PC-3 (cell line): ENCODE measurements around the gene OR13A1. TPM values are rescaled to one million over a fixed set of nuclear protein-coding genes. Genes with fewer than 3 reads are reported as not detected.
"Not testable (repeated sequence)": the region's sequence is repeated elsewhere in the genome, so short reads cannot be mapped to it uniquely, and the experiment has no call there.

Experiments
- ATAC-seq: fragments of 200-7000 bp; cut with Tn5 transposase; 2 replicates; pipeline ENCODE4 v1.9.1; 2020; ENCODE audit warnings: mild to moderate bottlenecking, moderate library complexity
- BruUV-seq: library from RNA; stranded (reverse); fragments of 400-500 nt; replicated peaks from 2 replicates; lab custom pipeline; 2021; lab: Mats Ljungman, UMichigan
- CTCF ChIA-PET: fragments of 300-600 bp; sonication (Branson Sonifier 250); formaldehyde crosslinking; loops from one replicate; lab custom pipeline; 2022; ENCODE audit warnings: antibody characterized with exemption; lab: Charles Lee
- POLR2A ChIA-PET: fragments of 300-600 bp; sonication (Branson Sonifier 250); formaldehyde crosslinking; loops from one replicate; lab custom pipeline; 2022; ENCODE audit warnings: antibody characterized with exemption; ENCODE audit not compliant: unreplicated experiment; lab: Charles Lee
- DNase-seq: peaks from one replicate; pipeline ENCODE4 v3.0.0-alpha.2; 2015
- H2AFZ ChIP-seq: fragments of 300-600 bp; sonication (generic); 2 replicates; pipeline ENCODE4 v1.6.0; 2016; ENCODE audit warnings: antibody characterized with exemption, low read length
- H3F3A ChIP-seq: fragments of 300-600 bp; sonication (generic); one replicate; pipeline ENCODE4 v1.6.0; 2017; ENCODE audit warnings: antibody characterized with exemption, low read length, control low read depth, mild to moderate bottlenecking; ENCODE audit not compliant: unreplicated experiment
- H3K27ac ChIP-seq: fragments of 300-600 bp; sonication (generic); 2 replicates; pipeline ENCODE4 v1.5.1; 2016; ENCODE audit warnings: mild to moderate bottlenecking, low read length
- H3K27me3 ChIP-seq: fragments of 300-600 bp; sonication (generic); 2 replicates; pipeline ENCODE4 v1.6.1; 2016; ENCODE audit warnings: low read length, mixed read lengths
- H3K36me3 ChIP-seq: fragments of 300-600 bp; sonication (generic); 2 replicates; pipeline ENCODE4 v1.6.1; 2016; ENCODE audit warnings: low read depth, mixed run types, low read length, mixed read lengths
- H3K4me1 ChIP-seq: fragments of 300-600 bp; sonication (generic); 2 replicates; pipeline ENCODE4 v1.5.1; 2016; ENCODE audit warnings: low read length; ENCODE audit not compliant: insufficient read depth
- H3K4me2 ChIP-seq: fragments of 300-600 bp; sonication (generic); 2 replicates; pipeline ENCODE4 v1.6.0; 2016; ENCODE audit warnings: low read length
- H3K4me3 ChIP-seq: fragments of 300-600 bp; sonication (generic); 2 replicates; pipeline ENCODE4 v1.5.1; 2016; ENCODE audit warnings: mild to moderate bottlenecking, low read length, mixed read lengths
- H3K79me2 ChIP-seq: fragments of 300-600 bp; sonication (generic); 2 replicates; pipeline ENCODE4 v1.6.1; 2017; ENCODE audit warnings: low read length, mixed read lengths
- H3K9ac ChIP-seq: fragments of 300-600 bp; sonication (generic); 2 replicates; pipeline ENCODE4 v1.6.0; 2016; ENCODE audit warnings: mild to moderate bottlenecking, low read length
- H3K9me2 ChIP-seq: fragments of 300-600 bp; sonication (generic); replicated peaks from 2 replicates; pipeline ENCODE4 v1.6.1; 2016; ENCODE audit warnings: mixed run types, low read length, mixed read lengths
- H3K9me3 ChIP-seq: fragments of 300-600 bp; sonication (generic); 2 replicates; pipeline ENCODE4 v1.6.1; 2016; ENCODE audit warnings: low read length, mixed read lengths
- H4K20me1 ChIP-seq: fragments of 300-600 bp; sonication (generic); 2 replicates; pipeline ENCODE4 v1.6.1; 2016; ENCODE audit warnings: low read length, mixed read lengths
- EZH2 ChIP-seq: fragments of 300-600 bp; sonication (generic); IDR thresholded peaks from one replicate; pipeline ENCODE4 v1.6.1; 2017; ENCODE audit warnings: antibody characterized with exemption, mild to moderate bottlenecking, low read length; ENCODE audit not compliant: unreplicated experiment
- EZH2phosphoT487 ChIP-seq: fragments of 300-600 bp; sonication (generic); IDR thresholded peaks from 2 replicates; pipeline ENCODE4 v1.6.1; 2018; ENCODE audit warnings: mild to moderate bottlenecking, antibody characterized with exemption, low read length, borderline replicate concordance
- intact Hi-C: fragments of 100-400 bp; cut with micrococcal nuclease; formaldehyde crosslinking; loops from 2 replicates; pipeline ENCODE4 v1.9.0; 2023
- total RNA-seq: library from RNA; depleted of rRNA; stranded (reverse); fragments of >200 nt; gene quantifications from 2 replicates; pipeline ENCODE4 v1.2.3, GENCODE V29; 2014
- TF ChIP-seq, protein P1 (sequence below): fragments of 300-600 bp; sonication (generic); conservative IDR thresholded peaks from 2 replicates; pipeline ENCODE4 v1.5.1; 2017; ENCODE audit warnings: antibody characterized with exemption, low read depth, mild to moderate bottlenecking, low read length

The OR13A1 gene
- total RNA-seq, 1 experiment from 2014 or later, result 0.04 TPM

DNA sequence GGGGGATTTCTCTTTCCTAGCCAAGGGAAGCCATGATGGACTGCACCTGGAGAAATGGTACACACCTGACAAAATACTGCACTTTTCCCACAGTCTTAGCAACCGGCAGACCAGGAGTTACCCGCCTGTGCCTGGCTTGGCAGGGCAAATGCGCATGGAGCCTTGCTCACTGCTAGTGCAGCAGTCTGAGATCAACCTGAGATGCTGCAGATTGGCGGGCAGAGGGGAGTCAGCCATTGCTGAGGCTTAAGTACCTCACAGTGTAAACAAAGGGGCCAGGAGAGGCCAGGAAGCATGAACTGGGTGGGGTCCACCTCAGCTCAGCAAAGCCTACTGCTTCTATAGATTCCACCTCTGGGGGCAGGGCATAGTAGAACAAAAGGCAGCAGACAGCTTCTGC lies 49.4 kb downstream of the OR13A1 start:
- Histone ChIP-seq H3K4me3 (no peak overlapping the region), H3K27me3 (peaks cover 36% of the 10 kb centered on the region), H3K4me1 (no peaks in the 10 kb centered on the region), H2AFZ (no peak overlapping the region), H3K79me2 (no peaks in the 10 kb centered on the region), H3K9me3 (no peaks in the 10 kb centered on the region), H3F3A (no peaks in the 10 kb centered on the region), H3K36me3 (no peaks in the 10 kb centered on the region), H3K4me2 (no peak overlapping the region), H3K9me2 (no peaks in the 10 kb centered on the region), H4K20me1 (no peaks in the 10 kb centered on the region), H3K27ac (no peak overlapping the region), H3K9ac (no peak overlapping the region)
- no TSS peak for BruUV-seq
- no peak for TF ChIP-seq EZH2phosphoT487
- ChIA-PET POLR2A (no interaction called here), CTCF (no interaction called here)
- DNase-seq, result no peak
- intact Hi-C loops, result no loop called here
- no peak for ATAC-seq

DNA sequence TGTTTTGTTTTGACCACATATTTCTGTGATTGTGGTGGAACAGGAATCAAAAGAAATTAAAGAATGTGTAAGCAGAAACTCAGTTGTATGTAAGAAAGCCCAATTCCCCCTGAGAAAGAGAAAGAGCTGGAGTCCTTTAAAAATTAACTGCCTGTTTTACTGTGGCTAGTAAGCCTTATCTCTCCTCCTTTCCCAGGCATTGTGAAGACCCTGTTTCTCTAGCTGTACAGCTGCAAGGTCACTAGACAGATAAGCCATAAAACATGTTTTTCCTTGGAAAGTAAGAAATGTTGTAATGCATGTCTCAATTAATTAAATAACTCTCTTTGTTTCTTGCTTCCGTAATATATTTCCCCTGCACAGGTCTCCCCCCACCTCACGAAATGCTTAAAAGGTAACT lies 53.5 kb downstream of the OR13A1 start:
- Histone ChIP-seq H3K27ac (no peak overlapping the region), H3K9ac (no peak overlapping the region), H3F3A (no peaks in the 10 kb centered on the region), H3K9me3 (no peaks in the 10 kb centered on the region), H3K79me2 (no peaks in the 10 kb centered on the region), H3K4me2 (no peak overlapping the region), H3K27me3 (peaks cover 47% of the 10 kb centered on the region), H3K9me2 (no peaks in the 10 kb centered on the region), H3K4me3 (no peak overlapping the region), H3K4me1 (no peaks in the 10 kb centered on the region), H3K36me3 (no peaks in the 10 kb centered on the region), H2AFZ (no peak overlapping the region), H4K20me1 (no peaks in the 10 kb centered on the region)
- no TSS peak for BruUV-seq
- ChIA-PET POLR2A (no interaction called here), CTCF (no interaction called here)
- no peak for DNase-seq
- intact Hi-C loops, result no loop called here
- ATAC-seq, result no peak
- TF ChIP-seq EZH2, result no peak
- TF ChIP-seq, protein P1, sequence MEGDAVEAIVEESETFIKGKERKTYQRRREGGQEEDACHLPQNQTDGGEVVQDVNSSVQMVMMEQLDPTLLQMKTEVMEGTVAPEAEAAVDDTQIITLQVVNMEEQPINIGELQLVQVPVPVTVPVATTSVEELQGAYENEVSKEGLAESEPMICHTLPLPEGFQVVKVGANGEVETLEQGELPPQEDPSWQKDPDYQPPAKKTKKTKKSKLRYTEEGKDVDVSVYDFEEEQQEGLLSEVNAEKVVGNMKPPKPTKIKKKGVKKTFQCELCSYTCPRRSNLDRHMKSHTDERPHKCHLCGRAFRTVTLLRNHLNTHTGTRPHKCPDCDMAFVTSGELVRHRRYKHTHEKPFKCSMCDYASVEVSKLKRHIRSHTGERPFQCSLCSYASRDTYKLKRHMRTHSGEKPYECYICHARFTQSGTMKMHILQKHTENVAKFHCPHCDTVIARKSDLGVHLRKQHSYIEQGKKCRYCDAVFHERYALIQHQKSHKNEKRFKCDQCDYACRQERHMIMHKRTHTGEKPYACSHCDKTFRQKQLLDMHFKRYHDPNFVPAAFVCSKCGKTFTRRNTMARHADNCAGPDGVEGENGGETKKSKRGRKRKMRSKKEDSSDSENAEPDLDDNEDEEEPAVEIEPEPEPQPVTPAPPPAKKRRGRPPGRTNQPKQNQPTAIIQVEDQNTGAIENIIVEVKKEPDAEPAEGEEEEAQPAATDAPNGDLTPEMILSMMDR, result no peak
- TF ChIP-seq EZH2phosphoT487, result no peak

DNA sequence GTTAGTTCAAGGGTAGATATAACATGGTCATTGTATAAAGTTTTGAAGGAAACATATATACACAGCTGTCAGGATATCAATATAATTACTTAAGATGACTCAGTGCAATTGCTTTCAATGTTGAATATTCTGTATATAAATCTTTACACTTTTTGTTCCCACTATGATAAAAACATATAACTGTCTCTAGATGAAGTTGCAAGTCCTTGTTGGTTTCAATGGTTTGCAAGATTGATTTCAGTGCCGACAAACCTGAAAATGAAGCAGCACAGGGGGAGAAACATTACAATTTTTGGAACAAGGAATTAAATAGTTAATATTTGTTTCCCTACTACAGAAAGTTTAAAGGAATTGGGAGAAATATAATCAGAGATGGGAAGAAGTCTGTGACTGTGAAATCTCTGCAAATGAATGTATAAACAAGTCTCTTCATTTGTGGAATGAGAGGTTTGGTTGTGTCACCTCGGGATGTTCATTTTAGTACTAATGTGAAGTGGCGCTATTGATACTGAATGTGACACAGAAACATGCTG lies 54.1 kb downstream of the OR13A1 start:
- CTCF ChIA-PET, result no interaction called here
- Histone ChIP-seq H3K9me3 (no peaks in the 10 kb centered on the region), H3K9me2 (no peaks in the 10 kb centered on the region), H2AFZ (no peak overlapping the region), H3K27ac (no peak overlapping the region), H3F3A (no peaks in the 10 kb centered on the region), H3K4me1 (no peaks in the 10 kb centered on the region), H3K4me2 (no peak overlapping the region), H3K79me2 (no peaks in the 10 kb centered on the region), H3K4me3 (no peak overlapping the region), H3K9ac (no peak overlapping the region), H3K27me3 (peaks cover 41% of the 10 kb centered on the region), H3K36me3 (no peaks in the 10 kb centered on the region), H4K20me1 (no peaks in the 10 kb centered on the region)
- intact Hi-C loops, result no loop called here
- POLR2A ChIA-PET, result interaction anchor here (0.5 kb wide), 1 partner anchor 294 kb away, joined by 4 read pairs; no protein-coding TSS in a partner anchor
- TF ChIP-seq EZH2 (no peak), EZH2phosphoT487 (no peak)
- TF ChIP-seq, protein P1, result no peak
- no peak for DNase-seq
- no TSS peak for BruUV-seq
- ATAC-seq, result no peak

DNA sequence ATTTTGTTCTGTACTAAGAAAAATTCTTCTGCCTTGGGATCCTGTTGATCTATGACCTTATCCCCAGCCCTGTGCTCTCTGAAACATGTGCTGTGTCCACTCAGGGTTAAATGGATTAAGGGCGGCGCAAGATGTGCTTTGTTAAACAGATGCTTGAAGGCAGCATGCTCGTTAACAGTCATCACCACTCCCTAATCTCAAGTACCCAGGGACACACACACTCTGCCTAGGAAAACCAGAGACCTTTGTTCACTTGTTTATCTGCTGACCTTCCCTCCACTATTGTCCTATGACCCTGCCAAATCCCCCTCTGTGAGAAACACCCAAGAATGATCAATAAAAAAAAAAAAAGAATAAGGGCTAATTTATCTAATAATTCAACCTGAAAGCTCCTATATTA lies 54.8 kb downstream of the OR13A1 start:
- POLR2A ChIA-PET, result interaction anchor here (0.5 kb wide), 1 partner anchor 295 kb away, joined by 4 read pairs; no protein-coding TSS in a partner anchor
- H3K4me2 ChIP-seq, DNase-seq, H3K36me3 ChIP-seq, H3F3A ChIP-seq, CTCF ChIA-PET, H3K9ac ChIP-seq, H3K27ac ChIP-seq, BruUV-seq, H3K79me2 ChIP-seq, ATAC-seq, H4K20me1 ChIP-seq, H3K9me2 ChIP-seq, H3K4me3 ChIP-seq, H3K9me3 ChIP-seq, H2AFZ ChIP-seq, intact Hi-C loops, H3K4me1 ChIP-seq: not testable (repeated sequence)
- peaks cover 38% of the 10 kb centered on the region for H3K27me3 ChIP-seq

DNA sequence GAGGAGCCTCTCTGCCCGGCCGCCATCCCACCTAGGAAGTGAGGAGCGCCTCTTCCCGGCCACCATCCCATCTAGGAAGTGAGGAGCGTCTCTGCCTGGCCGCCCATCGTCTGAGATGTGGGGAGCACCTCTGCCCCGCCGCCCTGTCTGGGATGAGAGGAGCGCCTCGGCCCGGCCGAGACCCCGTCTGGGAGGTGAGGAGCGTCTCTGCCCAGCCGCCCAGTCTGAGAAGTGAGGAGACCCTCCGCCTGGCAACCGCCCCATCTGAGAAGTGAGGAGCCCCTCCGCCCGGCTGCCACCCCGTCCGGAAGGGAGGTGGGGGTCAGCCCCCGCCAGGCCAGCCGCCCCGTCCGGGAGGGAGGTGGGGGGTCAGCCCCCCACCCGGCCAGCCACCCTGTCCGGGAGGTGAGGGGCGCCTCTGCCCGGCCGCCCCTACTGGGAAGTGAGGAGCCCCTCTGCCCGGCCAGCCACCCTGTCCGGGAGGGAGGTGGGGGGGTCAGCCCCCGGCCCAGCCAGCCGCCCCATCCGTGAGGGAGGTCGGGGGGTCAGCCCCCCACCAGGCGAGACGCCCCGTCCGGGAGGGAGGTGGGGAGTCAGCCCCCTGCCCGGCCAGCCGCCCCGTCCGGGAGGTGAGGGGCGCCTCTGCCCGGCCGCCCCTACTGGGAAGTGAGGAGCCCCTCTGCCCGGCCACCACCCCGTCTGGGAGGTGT lies 55.5 kb downstream of the OR13A1 start:
- H4K20me1 ChIP-seq, H3K9me3 ChIP-seq, POLR2A ChIA-PET, H3K4me2 ChIP-seq, H3K4me3 ChIP-seq, H3K36me3 ChIP-seq, H3K9me2 ChIP-seq, H3K79me2 ChIP-seq, H2AFZ ChIP-seq, ATAC-seq, CTCF ChIA-PET, BruUV-seq, H3K4me1 ChIP-seq, H3K9ac ChIP-seq, DNase-seq, H3K27ac ChIP-seq, H3F3A ChIP-seq: not testable (repeated sequence)
- intact Hi-C loops, result loop anchor here (10.0 kb wide), 1 partner anchor 415 kb away; the partner anchor contains the start of gene ZFAND4
- H3K27me3 ChIP-seq, result peaks cover 34% of the 10 kb centered on the region
